ENCODE results near the gene MED14.
A peak's percentile ranks its signal among the peaks of the same experiment; 100 is the strongest.

The MED14 gene

GRCh38 chrX:40685362-40685918 lies 49.9 kb downstream of the MED14 start:
- TF ChIP-seq, protein P1, sequence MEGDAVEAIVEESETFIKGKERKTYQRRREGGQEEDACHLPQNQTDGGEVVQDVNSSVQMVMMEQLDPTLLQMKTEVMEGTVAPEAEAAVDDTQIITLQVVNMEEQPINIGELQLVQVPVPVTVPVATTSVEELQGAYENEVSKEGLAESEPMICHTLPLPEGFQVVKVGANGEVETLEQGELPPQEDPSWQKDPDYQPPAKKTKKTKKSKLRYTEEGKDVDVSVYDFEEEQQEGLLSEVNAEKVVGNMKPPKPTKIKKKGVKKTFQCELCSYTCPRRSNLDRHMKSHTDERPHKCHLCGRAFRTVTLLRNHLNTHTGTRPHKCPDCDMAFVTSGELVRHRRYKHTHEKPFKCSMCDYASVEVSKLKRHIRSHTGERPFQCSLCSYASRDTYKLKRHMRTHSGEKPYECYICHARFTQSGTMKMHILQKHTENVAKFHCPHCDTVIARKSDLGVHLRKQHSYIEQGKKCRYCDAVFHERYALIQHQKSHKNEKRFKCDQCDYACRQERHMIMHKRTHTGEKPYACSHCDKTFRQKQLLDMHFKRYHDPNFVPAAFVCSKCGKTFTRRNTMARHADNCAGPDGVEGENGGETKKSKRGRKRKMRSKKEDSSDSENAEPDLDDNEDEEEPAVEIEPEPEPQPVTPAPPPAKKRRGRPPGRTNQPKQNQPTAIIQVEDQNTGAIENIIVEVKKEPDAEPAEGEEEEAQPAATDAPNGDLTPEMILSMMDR (IDR thresholded peaks at IDR 0.05; ENCODE audit: control extremely low read depth, extremely low read depth, low read depth, missing control alignments): no peak
- DNase-seq (ENCODE audit: extremely low spot score): peak; percentile 8
- ChIA-PET CTCF (interaction anchor here (1.0 to 1.3 kb wide), 2 partner anchors 23 to 142 kb away, joined by 3 read pairs; no protein-coding TSS in a partner anchor), POLR2A (interaction anchor here (0.6 kb wide), 1 partner anchor 48 kb away, joined by 5 read pairs; no protein-coding TSS in a partner anchor)

- CTCF ChIA-PET: interaction anchor here (1.2 kb wide), 1 partner anchor 25 kb away, joined by 3 read pairs; no protein-coding TSS in a partner anchor
- POLR2A ChIA-PET: no interaction called here
- DNase-seq (ENCODE audit: extremely low spot score): no peak
- TF ChIP-seq, protein P1 (IDR thresholded peaks at IDR 0.05; ENCODE audit: control extremely low read depth, extremely low read depth, low read depth, missing control alignments): no peak
These were observed 51.2 kb downstream of the MED14 start for GRCh38 chrX:40684092-40684491.

- no peak for DNase-seq (ENCODE audit: extremely low spot score)
- POLR2A ChIA-PET: no interaction called here
These were observed 52.1 kb downstream of the MED14 start for GRCh38 chrX:40683245-40683644.

DNA sequence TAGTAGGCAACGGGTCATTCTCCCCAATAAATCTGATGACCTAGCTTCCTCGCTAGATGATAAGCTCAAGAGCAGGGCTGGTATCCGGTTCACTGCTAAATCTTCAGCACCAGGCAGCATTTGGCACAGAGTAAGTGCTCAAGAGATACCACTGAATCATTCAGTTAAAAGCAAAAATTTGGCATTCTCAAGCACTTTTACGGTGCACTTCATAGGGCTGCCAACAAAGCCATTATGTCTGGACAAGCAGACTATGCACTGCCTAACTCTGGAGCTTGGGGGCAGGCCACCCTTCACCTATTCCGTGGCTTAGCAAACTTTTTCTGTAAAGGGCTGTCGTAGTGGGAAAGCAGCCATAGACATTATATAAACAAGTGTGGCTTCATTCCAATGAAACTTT lies 64.2 kb downstream of the MED14 start:
- ChIA-PET POLR2A (no interaction called here), CTCF (interaction anchor here (1.0 kb wide), 1 partner anchor 17 kb away, joined by 3 read pairs; no protein-coding TSS in a partner anchor)
- no peak for DNase-seq (ENCODE audit: extremely low spot score)
- TF ChIP-seq, protein P1 (IDR thresholded peaks at IDR 0.05; ENCODE audit: control extremely low read depth, extremely low read depth, low read depth, missing control alignments): no peak

More at GRCh38 chrX:40683245-40683644, 52.1 kb downstream of the MED14 start:
- TF ChIP-seq, protein P1 (IDR thresholded peaks at IDR 0.05; ENCODE audit: control extremely low read depth, extremely low read depth, low read depth, missing control alignments): no peak
- CTCF ChIA-PET: interaction anchor here (1.2 kb wide), 1 partner anchor 24 kb away, joined by 3 read pairs; no protein-coding TSS in a partner anchor

- TF ChIP-seq, protein P1 (IDR thresholded peaks at IDR 0.05; ENCODE audit: control extremely low read depth, extremely low read depth, low read depth, missing control alignments): peak; percentile 18
- ChIA-PET CTCF (interaction anchor here (0.9 to 2.2 kb wide), 3 partner anchors 13 to 28 kb away, joined by 3 to 7 read pairs (median 3); no protein-coding TSS in a partner anchor), POLR2A (no interaction called here)
- DNase-seq (ENCODE audit: extremely low spot score): no peak
These were observed 71.3 kb downstream of the MED14 start for GRCh38 chrX:40663880-40664630.

- TF ChIP-seq, protein P1 (IDR thresholded peaks at IDR 0.05; ENCODE audit: control extremely low read depth, extremely low read depth, low read depth, missing control alignments): no peak
- ChIA-PET CTCF (interaction anchor here (0.9 to 2.2 kb wide), 2 partner anchors 12 to 18 kb away, joined by 3 to 7 read pairs; no protein-coding TSS in a partner anchor), POLR2A (no interaction called here)
- no peak for DNase-seq (ENCODE audit: extremely low spot score)
These were observed 72.1 kb downstream of the MED14 start for GRCh38 chrX:40663078-40663740.
